SH-SY5Y (cell line): ENCODE results near the gene PPP1R14B.

Experiments used
- GATA2 ChIP-seq: IDR thresholded peaks from 2 replicates; pipeline ENCODE4 v1.6.1; 2011; ENCODE audit warnings: mild to moderate bottlenecking, low read depth, low read length
- GATA3 ChIP-seq: IDR thresholded peaks from 2 replicates; pipeline ENCODE4 v1.6.1; 2011; ENCODE audit warnings: low read depth, mild to moderate bottlenecking, low read length, moderate library complexity

PPP1R14B gene

DNA sequence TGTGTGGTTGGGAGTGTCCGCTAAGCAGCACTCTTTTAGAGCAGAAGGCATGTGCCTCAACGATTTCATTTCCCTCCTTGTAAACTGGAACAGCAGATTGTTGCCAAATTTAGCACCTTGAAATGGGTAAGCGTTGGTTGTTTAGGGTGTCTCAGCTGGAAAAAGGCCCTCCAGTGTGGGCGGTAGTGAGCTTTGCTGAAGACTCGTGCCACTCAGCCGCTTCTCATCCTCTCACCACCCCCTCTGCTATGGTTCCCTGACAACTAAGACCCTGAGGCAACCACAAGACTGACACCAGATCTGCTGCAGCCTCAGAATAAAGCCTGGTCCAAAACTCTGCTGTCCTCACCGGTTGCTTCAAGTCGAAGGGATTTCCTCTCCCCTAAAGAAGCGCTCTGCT lies 50.1 kb downstream of the PPP1R14B start:
- TF ChIP-seq GATA2 (no peak), GATA3 (no peak)
